Esophagus (tissue), 2 donors: ENCODE data around the gene RIMBP2. TPM values are rescaled to one million over a fixed set of nuclear protein-coding genes. Genes with fewer than 3 reads are reported as not detected.
"Not testable (repeated sequence)": the region's sequence is repeated elsewhere in the genome, so short reads cannot be mapped to it uniquely, and the experiment has no call there.

ENCODE experiments used
- H3K27ac ChIP-seq, 2 donors: one replicate each; pipeline ENCODE4 v1.5.1; 2013; ENCODE audit warnings: low read depth in 2 of 2, mild to moderate bottlenecking in 2 of 2, inconsistent platforms in 1 of 2, low read length in 1 of 2, moderate library complexity in 1 of 2
- H3K27me3 ChIP-seq, 2 donors: one replicate each; pipeline ENCODE4 v1.6.1; 2013; ENCODE audit warnings: low read length in 2 of 2, control low read depth in 1 of 2, mild to moderate bottlenecking in 1 of 2; ENCODE audit not compliant: insufficient read depth in 2 of 2, control insufficient read depth in 1 of 2
- H3K36me3 ChIP-seq, 2 donors: one replicate each; pipeline ENCODE4 v1.6.1; 2013; ENCODE audit warnings: low read length in 1 of 2; ENCODE audit not compliant: control insufficient read depth in 2 of 2, insufficient read depth in 2 of 2
- H3K4me1 ChIP-seq, 2 donors: one replicate each; pipeline ENCODE4 v1.6.1; 2013; ENCODE audit warnings: low read length in 1 of 2; ENCODE audit not compliant: control insufficient read depth in 2 of 2, insufficient read depth in 2 of 2
- H3K4me3 ChIP-seq, 2 donors: one replicate each; pipeline ENCODE4 v1.5.1; 2013; ENCODE audit warnings: low read length in 2 of 2, mild to moderate bottlenecking in 2 of 2, low read depth in 1 of 2, moderate library complexity in 1 of 2
- H3K9me3 ChIP-seq, 2 donors: one replicate each; pipeline ENCODE4 v1.6.1; 2013; ENCODE audit warnings: mild to moderate bottlenecking in 2 of 2, low read depth in 1 of 2, low read length in 1 of 2, moderate library complexity in 1 of 2; ENCODE audit not compliant: control insufficient read depth in 2 of 2, insufficient read depth in 1 of 2
- WGBS, 2 donors: extraction: QIAGEN DNeasy Blood & Tissue Kit; methylation state at CpG; one replicate each; pipeline ENCODE4 v1.1.7; 2013; 5-methylcytosine and 5-hydroxymethylcytosine counted together
- polyA plus RNA-seq, 2 donors: library from polyadenylated mRNA; stranded (reverse); fragments of 200-250 nt; gene quantifications; one replicate each; pipeline ENCODE4 v1.2.3, GENCODE V29; 2013
- donor health status: healthy with polysubstance abuse.
- donor health status: Bipolar disorder and iron deficiency.

The RIMBP2 gene
- polyA plus RNA-seq, 2 donors, result 0.20 to 0.69 TPM

DNA sequence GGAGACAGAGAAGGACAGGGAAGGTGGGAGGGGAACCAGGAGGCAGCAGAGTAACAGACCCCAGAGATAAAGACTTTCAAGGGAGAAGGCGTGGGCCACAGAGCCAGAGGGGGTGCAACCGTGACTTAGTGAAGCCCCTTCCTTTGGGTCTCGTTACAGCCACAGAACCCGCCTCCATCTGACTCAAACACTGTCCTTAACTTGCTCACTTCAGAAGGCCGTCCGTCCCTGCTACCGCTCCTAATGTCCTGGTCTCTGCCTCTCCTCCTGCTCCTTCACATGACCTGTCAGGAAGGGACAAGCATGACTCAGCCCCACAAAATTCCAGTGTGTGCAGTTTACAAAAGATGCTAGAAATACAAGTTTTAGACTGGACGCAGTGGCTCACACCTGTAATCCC, 18.0 kb downstream of the RIMBP2 start:
- H3K4me1 ChIP-seq, result no peaks in the 10 kb centered on the region
- no peaks in the 10 kb centered on the region for H3K36me3 ChIP-seq
- WGBS, 2 donors, result 84 to 86% methylated on average over 8 of the region's 8 CpGs
- H3K4me3 ChIP-seq, result no peak overlapping the region
- H3K27ac ChIP-seq, result no peak overlapping the region
- no peaks in the 10 kb centered on the region for H3K27me3 ChIP-seq
- no peaks in the 10 kb centered on the region for H3K9me3 ChIP-seq

GRCh38 chr12:130696379-130697100, 19.6 kb downstream of the RIMBP2 start:
- Histone ChIP-seq H3K27ac (no peak overlapping the region), H3K4me1 (no peaks in the 10 kb centered on the region), H3K9me3 (no peaks in the 10 kb centered on the region), H3K36me3 (no peaks in the 10 kb centered on the region), H3K27me3 (no peaks in the 10 kb centered on the region), H3K4me3 (no peak overlapping the region)
- 59% methylated on average over 7 of the region's 7 CpGs for WGBS, 2 donors

DNA sequence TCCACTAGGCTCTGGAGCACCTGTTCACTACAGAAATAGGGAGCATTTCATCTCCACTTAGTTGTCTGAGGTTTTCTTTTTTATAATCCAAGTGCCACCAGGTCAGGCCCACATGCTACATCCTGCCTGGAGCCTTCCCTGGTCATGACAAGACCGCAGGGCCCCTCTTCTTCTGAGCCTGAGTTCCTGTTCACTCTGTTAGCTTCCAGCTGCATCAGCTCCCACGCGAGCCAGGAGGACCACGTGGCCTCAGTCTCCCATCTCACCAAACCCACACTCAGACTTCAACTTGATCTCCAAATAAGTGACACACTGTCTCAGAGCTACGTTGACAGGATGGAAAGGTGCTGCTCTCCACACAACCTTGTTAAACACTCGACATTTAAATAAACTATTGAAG, 21.0 kb downstream of the RIMBP2 start:
- Histone ChIP-seq H3K4me1 (no peaks in the 10 kb centered on the region), H3K9me3 (no peaks in the 10 kb centered on the region), H3K27ac (no peak overlapping the region), H3K27me3 (no peaks in the 10 kb centered on the region), H3K36me3 (no peaks in the 10 kb centered on the region), H3K4me3 (no peak overlapping the region)
- WGBS, 2 donors, result 59 to 80% methylated on average over 6 of the region's 6 CpGs

DNA sequence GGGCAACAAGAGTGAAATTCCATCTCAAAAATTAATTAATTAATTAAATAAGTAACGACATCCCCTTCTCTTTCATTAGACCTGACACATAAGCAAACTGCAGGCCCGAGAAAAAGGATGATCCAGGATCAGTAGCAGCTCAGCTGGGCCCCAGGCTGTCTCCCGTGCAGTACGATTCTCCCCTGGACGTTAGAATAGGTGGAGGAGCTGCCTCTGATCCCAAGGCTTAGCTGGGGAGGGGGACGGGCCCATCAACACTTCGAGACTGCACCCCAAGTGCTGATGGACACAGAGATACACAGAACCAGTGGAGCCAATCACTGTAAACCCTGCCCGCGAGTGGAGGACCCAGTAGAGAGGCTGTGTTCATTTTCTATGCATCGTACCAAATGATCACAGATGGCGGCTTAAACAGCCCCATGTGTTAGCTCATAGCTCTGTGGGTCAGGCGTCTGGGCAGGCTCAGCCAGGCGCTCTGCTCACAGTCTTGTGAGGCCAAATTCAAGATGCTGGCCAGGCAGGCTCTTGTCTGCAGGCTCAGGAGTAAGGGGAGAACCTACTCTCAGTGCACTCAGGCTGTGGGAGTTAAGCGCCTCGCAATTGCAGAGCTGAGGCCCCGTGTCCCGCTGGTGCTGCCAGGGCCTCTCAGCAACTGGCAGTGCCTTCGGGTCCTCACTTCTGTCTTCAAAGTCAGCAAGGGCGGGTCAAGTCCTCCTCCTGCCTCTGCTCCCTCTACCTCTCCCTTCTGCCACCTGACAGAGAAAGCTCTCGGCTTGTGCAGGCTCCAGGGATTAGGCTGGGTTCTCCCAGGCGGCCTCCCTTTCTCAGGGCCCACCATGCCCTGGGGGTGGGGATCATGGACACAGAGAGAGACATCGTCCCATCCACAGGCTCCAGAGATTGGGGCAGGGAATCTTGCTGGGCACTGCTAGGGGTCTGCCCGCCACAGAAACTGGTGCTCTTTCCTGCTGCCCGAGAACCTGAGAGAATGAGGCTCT, 26.4 kb downstream of the RIMBP2 start:
- H3K4me3 ChIP-seq, result no peak overlapping the region
- H3K27ac ChIP-seq, result no peak overlapping the region
- H3K36me3 ChIP-seq, result no peaks in the 10 kb centered on the region
- no peaks in the 10 kb centered on the region for H3K4me1 ChIP-seq
- peaks cover 2% of the 10 kb centered on the region in 2 donors for H3K9me3 ChIP-seq
- H3K27me3 ChIP-seq, result no peaks in the 10 kb centered on the region
- WGBS, 2 donors, result 90 to 91% methylated on average over 24 of the region's 24 CpGs

DNA sequence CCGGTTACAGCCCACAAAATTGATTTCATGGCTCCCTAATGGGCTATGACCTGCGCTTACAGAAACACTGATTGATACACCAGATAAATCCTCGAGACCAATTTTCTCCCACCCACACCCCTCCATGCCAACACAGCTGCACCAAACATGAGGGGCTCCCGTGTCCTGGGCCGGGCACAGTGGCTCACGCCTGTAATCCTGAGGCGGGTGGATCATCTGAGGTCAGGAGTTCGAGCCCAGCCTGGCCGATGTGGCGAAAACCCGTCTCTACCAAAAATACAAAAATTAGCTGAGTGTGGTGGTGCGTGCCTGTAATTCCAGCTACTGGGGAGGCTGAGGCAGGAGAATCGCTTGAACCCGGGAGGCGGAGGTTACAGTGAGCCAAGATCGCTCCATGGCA, 27.1 kb downstream of the RIMBP2 start:
- 90 to 95% methylated on average over 16 of the region's 16 CpGs for WGBS, 2 donors
- H3K4me1 ChIP-seq, H3K9me3 ChIP-seq: not testable (repeated sequence)

DNA sequence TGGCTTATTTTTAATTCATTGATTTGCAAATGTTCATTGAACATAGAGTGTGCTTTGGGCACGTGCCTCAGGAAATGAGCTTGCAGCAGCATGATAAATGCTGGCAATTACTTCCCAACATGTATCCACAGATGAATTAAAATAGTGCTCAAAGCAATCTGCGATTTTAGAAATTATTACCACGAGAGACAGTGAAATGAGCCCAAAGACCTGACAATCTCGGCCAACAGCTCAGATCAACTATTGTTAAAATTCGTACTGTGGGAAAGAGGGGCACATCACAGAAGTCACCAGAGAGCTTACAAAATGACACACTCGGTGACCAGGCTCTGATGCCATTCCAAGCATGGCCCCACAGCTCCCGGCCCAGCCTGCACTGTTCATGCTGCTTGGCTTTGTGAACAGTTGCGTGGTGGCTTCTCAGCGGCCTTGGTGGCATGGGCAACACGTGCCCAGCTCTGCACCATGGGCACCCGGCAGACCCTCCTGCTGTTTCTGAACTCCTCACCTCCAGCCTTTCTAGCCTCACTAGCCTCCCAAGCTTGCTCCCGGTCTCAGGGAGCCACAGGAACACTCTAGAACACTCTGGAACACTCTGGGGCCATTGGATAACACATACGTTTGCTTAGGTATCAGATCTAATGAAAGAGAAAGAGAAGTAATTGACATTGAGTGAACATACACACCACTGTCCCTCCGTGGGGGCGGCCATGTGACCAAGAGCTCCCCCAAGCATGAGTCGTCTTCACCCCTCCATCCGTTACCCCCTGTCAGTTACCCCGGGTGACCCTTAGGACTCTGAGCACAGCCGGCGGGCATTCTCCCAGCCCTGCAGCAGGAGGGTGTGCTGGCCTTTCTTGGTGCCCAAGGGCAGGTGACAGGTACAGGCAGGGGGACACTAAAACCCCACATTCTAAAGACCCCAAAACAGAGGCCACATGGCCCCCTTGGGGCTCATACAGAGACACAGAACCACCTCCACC, 28.0 kb downstream of the RIMBP2 start:
- H3K9me3 ChIP-seq, result peaks cover 2% of the 10 kb centered on the region in 2 donors
- H3K27ac ChIP-seq, result no peak overlapping the region
- H3K4me3 ChIP-seq, result no peak overlapping the region
- no peaks in the 10 kb centered on the region for H3K4me1 ChIP-seq
- 78 to 82% methylated on average over 20 of the region's 20 CpGs for WGBS, 2 donors
- no peaks in the 10 kb centered on the region for H3K27me3 ChIP-seq
- no peaks in the 10 kb centered on the region for H3K36me3 ChIP-seq

More for the DNA sequence above, 27.1 kb downstream of the RIMBP2 start:
- not testable (repeated sequence) for H3K4me3 ChIP-seq, H3K27me3 ChIP-seq, H3K36me3 ChIP-seq, H3K27ac ChIP-seq

GRCh38 chr12:130687190-130687589, 28.9 kb downstream of the RIMBP2 start:
- 66 to 71% methylated on average over 10 of the region's 10 CpGs for WGBS, 2 donors
- no peak overlapping the region for H3K4me3 ChIP-seq
- H3K27ac ChIP-seq, result no peak overlapping the region
- H3K4me1 ChIP-seq, result no peaks in the 10 kb centered on the region
- no peaks in the 10 kb centered on the region for H3K27me3 ChIP-seq
- H3K36me3 ChIP-seq, result no peaks in the 10 kb centered on the region
- H3K9me3 ChIP-seq, result peaks cover 2% of the 10 kb centered on the region in 2 donors

GRCh38 chr12:130686511-130686991, 29.5 kb downstream of the RIMBP2 start:
- Histone ChIP-seq H3K4me1 (no peaks in the 10 kb centered on the region), H3K36me3 (no peaks in the 10 kb centered on the region), H3K4me3 (no peak overlapping the region), H3K27me3 (no peaks in the 10 kb centered on the region), H3K9me3 (peaks cover 2% of the 10 kb centered on the region in 2 donors), H3K27ac (no peak overlapping the region)
- WGBS, 2 donors, result 52 to 60% methylated on average over 32 of the region's 32 CpGs

GRCh38 chr12:130685850-130686249, 30.2 kb downstream of the RIMBP2 start:
- 79 to 82% methylated on average over 15 of the region's 15 CpGs for WGBS, 2 donors
- H3K27me3 ChIP-seq, result no peaks in the 10 kb centered on the region
- H3K36me3 ChIP-seq, result no peaks in the 10 kb centered on the region
- no peaks in the 10 kb centered on the region for H3K4me1 ChIP-seq
- no peak overlapping the region for H3K27ac ChIP-seq
- no peak overlapping the region for H3K4me3 ChIP-seq
- H3K9me3 ChIP-seq, result peaks cover 2% of the 10 kb centered on the region in 2 donors
